Fibroblast of skin of right biceps (primary cell): ENCODE measurements around the gene LRIG1.
"Not testable (repeated sequence)": the region's sequence is repeated elsewhere in the genome, so short reads cannot be mapped to it uniquely, and the experiment has no call there.

ENCODE experiments used
- DNase-seq: peaks from one replicate; pipeline ENCODE4 v3.0.0-alpha.2; 2013

The LRIG1 gene

DNA sequence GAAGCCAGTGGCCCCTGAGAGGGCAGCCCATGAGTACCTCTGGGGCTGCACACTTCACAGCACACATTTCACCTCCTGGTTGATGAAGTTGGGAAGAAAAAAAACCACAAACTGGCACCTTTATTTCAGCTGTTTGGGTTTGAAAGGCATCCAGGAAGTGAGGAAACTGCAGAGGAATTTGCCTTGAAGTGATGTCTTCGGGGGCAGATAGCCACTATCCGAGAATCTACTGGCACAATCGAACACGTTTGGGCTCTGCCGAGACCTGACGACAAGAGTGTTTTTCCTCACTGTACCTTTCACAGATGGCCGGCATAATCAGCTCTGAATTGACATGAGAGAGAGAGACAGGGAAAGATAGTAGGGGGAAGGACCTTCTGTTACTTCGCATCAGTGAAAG lies 59.7 kb downstream of the LRIG1 start:
- DNase-seq: peak; percentile 65

DNA sequence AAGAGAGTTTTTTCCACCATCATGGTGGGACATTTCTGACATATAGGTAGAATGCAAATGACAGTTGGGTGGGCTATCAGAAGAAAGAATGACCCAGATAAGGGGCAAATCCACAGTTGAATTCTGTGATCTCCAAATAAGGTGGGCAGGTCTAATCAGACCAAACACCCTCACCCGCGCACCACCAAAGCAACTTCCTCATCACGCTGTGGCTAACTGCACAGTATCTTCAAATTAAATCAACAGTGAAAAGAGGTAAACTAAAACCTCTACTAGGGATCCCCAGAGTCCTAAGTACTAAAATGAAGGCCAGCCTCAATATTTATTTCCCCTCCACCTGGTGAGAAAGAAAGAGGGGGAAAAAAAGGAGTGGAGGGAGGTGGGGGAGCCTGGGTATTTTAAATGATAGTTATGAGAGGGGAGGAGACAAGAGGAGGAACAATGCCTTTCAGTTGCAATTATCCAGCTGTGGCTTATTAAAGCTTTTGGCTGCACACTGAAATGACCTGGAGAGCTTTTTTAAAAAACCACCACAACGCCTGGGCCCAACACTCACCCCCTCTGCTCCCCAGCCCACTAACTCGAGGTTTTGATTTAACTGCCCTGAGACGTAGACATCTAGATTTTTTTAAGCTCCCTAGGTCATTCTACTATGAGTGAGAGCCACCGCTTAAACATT lies 61.0 kb downstream of the LRIG1 start:
- DNase-seq: no peak

DNA sequence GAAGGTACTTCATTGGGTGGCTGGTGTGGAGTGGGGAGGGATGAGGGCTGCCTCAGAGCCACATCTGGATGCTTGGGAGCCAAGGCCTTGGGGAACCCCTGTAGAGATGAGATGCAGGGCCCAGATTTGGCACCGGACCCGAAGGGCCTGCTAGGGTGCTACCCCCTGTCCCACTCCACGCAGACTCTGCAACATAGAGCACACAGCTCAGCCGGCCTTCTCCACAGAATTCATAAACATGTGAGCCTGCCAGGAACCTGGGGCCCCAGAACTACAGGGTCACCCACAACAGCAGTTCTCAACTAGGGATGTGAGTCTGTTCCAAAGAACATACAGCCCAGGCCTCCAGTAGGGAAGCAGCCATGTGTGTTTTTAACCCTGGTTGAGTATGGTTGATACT lies 62.8 kb downstream of the LRIG1 start:
- DNase-seq: no peak

DNA sequence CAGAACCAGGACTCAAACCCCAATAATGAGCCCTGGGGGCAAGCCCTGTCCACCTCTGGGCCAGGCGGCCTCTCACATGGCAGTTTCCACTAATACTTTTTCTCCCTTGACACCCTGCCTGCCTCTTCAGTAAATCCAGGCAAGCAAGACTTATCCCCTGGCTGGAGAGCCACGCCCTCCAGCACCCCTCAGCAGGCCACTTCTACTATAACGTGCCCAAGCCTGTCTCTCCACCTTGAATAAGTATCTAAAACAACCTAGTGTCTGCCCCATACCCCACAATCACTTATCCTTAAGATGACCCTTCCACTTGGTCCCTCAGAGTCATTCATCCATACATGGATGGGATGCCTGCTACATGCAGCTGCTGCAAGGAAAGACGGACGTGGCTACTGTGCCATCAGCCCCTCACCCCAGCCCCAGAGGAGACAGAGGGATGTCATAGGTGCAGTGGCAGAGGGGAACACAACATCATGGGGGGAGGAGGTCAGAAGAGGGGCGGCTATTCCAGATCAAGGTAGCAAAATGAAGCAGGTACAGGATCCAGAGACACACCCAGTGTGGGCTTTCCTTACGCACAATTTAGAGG lies 63.4 kb downstream of the LRIG1 start:
- DNase-seq: no peak

DNA sequence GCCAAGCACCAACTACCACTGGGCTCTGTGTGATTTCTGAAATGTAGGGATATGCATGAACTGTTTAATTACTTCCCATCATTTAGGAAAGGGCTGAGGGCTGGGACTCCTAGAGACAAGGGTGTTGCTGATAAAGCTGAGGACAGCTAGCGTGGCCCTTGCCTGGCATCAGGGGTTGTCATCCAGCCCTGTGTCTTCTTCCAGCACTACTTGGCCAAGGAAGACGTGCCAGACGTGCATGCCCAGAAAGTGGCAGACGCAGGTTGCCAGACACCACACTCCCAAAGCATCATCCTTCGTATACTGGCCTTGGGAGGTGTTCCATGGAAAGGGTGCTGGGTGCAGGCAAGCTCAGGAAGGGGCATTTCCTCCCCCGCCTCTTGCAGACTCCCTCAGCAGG lies 64.8 kb downstream of the LRIG1 start:
- DNase-seq: no peak

DNA sequence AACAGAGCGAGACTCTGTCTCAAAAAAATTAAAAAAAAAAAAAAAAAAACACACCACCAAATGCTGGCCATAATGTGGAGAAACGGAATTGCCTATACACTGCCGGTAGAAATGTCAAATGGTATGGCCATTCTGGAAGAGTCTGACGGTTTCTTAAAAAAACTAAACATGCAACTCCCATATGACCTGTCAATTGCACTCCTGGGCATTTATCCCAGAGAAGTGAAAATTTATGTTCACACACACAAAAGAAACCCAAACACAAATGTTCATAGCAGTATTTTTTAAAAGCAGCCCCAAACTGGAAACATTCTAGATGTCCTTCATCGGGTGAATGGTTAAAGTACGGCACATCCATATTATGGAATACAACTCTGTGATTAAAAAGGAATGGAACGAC lies 66.1 kb downstream of the LRIG1 start:
- DNase-seq: no peak

DNA sequence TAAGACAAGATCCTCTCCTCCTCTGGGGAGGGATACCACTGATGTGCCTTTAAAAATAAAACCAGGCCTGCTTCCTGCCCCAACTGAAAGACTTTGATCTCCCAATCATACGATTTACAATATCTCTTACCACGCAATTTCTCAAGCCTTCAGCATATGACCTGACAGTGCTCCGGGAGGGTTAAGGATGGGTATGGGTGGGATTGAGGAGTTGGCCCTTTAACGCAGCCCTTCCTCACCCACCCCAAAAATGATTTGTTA lies 67.4 kb downstream of the LRIG1 start:
- DNase-seq: no peak

DNA sequence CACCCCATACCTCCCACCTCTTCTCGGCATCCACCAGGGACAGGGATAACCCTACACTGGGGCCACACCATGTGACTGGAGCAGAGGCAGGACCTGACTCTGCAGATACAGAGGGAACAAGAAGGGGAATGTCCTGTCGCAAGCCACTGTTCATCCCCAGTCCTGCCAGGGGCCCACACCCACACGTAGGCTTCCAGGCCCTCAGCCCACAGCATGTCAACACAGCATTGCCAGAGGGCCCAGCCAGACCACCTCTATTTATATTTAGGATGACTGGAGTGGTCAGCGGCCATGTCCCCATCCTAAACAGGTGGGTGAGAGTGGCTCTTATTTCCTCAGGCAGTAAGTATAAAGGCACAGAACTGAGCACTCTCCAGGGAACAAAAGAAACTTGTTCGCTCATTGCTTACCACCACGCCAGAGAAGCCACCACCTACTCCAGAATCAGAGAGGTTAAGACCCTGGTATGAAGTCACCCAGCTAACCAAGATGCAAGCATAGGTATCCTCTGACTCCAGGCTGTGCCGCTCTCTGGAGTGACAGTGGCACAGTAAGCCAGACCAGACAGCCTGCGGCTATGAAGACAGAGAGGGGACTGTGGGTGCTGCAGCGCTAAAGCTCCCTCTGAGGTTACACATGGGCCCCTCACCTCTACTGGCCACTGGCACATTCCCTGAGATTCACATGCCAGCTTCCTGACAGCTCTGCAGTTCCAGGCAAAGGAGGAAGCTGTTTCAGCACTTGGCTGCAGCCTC lies 67.9 kb downstream of the LRIG1 start:
- no peak for DNase-seq

DNA sequence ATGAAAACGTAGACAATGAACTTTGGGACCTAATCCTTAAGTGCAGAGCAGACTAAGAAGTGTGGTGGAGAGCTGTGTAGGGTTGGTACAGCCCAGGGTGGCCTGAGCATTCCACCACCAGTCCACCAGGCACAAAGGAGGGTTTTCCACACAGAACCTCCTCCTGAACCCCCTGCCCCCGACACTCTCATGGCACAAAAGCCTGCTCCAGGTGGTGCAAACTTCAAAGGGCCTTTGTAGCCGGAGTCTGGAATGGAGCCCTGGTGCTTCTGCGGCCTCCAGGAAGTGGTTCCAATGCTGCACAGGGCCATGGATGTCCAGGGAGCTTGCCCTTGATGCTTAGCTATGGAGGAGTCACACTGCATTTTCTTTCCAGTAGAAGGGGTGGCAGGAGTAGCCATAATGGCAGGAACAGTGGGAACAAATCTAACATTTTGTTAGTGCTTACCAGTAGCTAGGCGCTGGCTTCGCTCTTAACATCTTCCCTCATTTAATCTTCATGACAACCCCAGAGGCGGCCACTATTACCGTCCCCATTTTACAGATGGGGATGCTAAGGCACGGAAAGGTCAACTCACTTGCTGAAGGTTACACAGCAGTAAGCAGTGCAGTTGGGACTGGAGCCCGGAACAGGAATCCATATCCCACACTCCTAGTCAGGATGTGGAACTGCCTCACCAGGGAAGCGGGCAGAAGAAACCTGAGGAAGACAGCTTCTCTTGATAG lies 68.6 kb downstream of the LRIG1 start:
- no peak for DNase-seq

DNA sequence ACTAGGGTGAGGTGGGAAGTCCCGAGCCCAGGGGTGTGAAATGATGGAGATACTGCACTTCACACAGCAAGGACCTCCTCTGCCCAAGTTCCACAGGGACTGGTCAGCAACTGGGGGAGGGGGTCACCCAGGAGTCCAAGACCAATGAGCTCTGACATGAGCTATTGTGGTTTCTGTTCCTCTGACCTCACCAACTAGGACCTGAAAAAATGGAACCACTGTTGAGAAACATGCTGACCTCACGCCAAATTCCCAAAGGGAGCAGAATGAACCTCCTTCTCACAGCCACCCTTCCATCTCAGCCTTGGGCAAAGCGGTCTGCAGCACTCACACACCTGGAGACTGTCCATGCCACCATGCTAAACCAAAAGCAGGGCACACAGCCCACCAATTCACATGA lies 69.3 kb downstream of the LRIG1 start:
- DNase-seq: peak; percentile 70

DNA sequence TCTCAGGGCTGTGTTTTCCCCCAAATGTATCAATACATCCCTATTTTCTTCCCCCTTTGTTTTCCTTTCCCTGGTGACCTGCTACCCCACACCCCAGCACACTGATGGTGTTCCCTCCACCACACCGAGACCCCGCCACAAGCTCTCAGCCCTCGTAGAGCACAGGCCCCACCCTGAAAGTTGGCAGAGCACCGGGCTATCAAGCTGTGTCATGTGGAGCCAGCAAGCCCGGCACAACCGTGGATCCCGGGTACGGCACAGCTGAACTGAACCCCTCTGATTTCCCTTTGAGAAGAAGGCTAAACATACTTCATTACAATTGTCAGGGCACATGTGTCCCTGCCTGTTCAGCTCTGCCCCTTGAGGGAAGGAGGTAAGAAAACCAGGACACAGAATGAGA lies 69.9 kb downstream of the LRIG1 start:
- no peak for DNase-seq

DNA sequence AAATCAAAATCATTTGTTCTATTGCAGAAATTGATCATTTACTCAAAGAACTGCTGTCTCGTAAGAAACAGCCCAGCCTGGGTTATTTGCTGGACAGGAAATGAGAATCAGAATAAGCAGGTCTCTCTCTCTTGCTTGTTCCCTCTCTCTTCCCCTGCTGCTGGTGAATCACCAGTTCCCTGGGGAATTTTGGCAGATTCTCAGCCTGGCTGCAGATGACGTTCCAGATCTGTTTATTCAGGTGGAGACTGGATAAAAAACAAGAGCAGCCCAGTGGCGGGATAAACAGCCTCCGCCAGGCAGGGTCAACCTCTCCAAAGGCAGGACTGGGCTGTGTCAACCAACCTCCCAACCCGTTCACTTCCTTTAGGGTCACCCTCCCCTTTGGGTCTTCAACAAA lies 72.1 kb downstream of the LRIG1 start:
- peak; percentile 99 for DNase-seq

DNA sequence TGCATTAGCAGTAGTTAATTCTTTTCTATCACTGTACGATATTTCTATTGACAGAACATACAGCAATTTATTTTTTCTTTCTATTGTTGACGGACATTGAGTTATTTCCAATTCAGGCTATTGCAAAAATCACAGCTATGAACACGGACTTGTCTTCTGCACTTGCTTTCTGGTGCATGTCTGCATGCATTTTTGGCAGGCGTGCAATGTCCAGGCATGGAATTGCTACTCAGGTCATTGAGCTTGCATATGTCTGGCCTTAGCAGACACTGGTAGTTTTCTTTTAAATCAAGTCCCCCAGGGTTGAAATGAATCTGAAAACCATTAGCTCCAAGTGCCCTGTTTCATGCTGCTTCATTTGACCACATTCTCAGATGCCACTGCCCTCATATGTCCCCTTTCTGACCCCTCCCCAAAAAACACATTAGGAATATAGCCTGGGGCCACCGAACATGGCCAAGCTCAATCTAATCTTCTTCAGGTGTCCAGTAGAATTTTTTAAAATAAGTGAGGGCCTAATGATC lies 72.8 kb downstream of the LRIG1 start:
- DNase-seq: no peak

DNA sequence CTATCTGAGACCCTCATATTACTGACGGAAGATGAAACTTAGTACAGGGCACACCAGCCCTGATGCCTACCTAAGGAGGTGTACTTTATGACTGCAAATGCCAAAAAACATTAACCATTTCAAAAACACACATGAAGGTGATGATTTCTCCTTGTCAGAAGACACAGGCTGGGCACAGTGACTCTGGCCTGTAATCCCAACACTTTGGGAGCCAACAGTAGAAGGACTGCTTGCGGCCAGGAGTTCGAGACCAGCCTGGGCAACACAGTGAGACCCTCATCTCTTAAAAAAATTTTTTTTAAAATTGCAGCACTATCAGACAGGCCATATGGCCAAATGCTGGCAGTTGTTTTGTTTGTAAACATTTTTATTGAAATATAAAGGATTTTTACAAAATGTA lies 73.5 kb downstream of the LRIG1 start:
- DNase-seq: no peak

DNA sequence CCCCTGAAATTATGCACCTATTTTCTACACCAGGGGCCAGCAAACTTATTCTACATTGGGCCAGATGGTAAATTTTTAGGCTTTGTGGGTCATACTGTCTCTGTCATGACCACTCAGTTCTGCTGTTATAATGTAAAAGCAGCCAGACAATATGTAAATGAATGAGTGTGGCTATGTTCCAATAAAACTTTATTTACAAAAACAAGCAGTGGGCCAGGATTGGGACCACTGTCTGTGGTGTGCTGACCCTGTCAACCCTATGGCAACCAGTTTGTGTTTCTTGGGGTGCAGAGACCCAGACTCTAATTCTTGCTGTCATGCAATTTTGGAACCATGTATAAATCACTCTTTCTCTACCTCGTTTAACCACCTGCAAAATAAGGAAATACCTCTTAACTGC lies 74.7 kb downstream of the LRIG1 start:
- no peak for DNase-seq

DNA sequence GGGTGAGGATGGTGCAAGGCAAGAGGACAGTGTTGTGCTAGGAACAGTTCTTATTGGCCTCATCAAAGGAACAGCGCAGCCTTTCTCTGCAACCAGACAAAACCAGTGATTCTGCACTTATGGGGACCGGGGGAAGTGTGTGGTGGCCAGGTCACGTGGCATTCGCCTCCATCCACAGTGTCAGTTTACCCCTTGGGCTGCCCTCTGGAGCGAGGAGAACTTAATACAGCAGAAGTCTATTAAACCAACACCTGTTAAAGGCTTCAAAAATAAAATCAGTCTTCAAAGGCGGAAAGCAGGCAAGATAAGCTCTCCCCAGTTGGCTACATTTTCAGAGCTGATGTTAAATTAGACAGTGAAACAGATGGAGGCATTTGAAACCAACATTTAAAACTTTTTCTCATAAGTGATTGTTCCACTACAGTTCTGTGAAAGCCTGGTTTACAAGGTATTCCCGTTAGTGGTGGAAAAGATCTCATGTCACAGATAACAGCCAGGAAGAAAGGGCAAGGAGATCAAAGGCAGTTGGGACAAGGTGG lies 75.2 kb downstream of the LRIG1 start:
- DNase-seq: no peak

DNA sequence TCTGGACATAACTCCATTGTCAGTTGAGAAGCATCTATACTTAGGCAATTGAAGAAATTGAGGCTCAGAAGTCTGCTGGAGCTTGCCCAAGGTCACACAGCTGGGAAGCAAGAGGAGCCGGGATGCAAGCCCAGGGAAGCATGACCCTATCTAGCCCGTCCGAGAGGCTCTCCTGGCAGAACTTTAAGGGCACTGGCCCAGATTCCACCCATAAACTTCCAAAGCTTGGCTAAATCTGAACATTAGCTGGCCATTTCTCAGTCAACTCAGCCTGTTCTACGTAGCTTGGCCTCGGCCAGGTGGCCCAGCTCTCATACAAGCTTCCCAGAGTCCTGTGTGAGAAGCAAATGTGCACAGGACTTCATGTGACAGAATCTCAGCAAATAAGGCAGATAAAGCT lies 75.8 kb downstream of the LRIG1 start:
- DNase-seq: no peak

DNA sequence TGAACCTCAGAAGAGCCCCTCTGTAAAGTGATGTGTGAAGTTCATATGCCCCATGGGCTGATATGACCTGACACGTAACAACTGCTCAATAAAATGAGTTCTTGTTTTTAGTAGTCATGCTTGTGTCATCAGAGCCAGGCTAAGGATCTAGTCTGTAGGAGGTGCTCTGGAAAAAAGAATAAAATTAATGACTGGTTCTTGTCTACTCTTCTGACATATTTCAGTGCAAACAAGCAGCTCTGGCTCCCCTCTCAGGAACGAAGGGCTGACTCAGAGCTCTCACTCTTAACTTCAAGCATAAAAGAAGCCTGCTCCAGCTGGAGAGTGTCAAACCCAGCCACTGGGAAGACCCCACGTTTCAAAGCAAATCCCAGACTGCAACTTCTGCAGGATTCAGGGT lies 77.0 kb downstream of the LRIG1 start:
- DNase-seq: peak; percentile 88

DNA sequence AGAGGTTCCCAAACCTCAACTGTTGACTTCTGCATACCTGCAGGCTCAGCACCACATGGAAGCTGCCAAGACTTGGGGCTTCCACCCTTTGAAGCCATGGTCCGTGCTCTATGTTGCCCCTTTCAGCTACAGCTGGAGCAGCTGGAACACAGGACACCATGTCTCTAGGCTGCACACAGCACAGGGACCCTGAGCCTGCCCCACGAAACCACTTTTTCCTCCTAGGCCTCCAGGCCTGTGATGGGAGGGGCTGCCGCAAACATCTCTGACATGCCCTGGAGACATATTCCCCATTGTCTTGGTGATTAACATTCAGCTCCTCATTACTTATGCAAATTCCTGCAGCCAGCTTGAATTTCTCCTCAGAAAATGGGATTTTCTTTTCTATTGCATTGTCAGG lies 78.9 kb downstream of the LRIG1 start:
- DNase-seq: not testable (repeated sequence)

DNA sequence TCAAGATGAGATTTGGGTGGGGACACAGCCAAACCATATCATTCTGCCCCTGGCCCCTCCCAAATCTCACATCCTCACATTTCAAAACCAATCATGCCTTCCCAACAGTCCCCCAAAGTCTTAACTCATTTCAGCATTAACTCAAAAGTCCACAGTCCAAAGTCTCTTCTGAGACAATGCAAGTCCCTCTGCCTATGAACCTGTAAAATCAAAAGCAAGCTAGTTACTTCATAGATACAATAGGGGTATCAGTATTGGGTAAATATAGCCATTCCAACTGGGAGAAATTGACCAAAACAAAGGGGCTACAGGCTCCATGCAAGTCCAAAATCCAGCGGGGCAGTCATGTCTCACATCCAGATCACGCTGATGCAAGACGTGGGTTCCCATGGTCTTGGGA lies 79.7 kb downstream of the LRIG1 start:
- not testable (repeated sequence) for DNase-seq

DNA sequence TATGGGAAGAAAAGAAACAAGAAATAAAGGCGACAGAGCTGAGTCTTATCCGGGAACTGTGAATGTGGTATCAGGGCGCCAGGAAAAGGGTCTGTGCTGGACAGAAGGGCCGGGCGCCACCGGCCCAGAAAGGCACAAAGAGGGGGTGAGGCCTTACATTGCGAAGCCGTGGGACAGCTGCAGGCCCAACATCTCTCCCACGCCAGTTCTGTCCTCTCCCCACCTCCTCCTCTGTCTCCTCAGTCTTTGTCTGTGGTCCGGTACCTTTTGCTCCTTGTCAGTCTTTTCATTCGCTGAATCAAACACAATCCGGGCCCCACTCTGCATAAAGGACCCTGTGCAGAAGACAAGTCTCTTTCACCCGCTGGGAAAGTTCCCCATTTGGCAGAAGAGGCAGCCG lies 81.8 kb downstream of the LRIG1 start:
- no peak for DNase-seq

DNA sequence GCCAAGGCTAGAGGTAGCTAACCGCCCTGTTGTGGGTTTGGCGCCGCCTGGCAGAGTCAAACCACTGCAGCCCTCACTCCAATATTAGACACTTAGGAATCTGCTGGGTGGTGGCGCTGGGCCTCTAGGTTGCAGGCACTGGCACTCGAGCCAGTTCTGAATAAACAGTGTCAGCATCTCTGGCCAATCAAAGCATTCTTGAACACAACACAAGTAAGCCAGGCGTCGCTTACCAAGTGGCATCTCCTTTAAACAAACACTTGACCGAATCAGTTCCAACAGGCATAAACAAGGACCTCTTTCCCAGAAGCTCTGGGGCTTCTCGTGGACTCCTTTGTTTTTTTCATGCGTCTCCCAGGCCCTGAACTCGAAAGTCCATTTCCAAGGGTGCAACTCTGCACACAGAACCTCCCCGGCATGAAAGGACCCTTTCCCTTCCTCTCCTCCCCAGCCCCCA lies 82.3 kb downstream of the LRIG1 start:
- DNase-seq: no peak

DNA sequence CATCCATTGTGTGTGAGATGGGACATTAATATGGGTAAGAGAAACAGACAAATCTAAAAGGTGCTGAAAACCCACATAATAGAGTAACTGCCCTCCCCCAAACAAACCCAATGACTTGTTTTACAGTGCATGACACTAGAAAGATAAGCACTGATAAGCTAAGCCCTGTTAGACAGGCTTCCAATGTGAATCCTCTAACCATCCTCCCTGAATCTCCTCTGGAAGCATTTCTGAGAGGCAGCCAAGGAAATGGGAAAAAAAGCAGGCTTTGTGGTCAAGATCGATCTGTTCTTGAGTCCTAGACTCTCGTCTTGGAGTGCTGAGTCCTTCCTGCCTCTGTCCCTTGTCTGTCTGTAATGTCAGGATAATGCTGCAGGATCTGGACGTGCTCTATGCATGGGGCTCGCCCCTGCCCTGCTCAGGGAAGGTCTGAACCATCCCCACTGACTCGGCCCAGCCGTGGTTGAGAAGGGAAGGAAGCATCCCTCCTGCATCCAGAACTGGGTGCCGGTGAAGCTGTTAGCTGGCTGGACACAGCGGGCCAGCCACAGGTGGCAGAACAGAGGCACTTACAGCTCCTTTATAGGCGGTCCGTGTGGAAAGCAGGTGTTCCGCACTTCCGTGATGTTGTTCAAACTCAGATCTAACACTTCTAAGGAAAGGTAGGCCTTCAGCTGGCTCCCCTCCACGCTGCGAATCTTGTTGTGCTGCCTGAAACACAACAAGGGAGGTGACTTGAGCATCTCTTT lies 84.1 kb downstream of the LRIG1 start:
- DNase-seq: peak; percentile 54
